H1 (cell line): ENCODE measurements around the gene AATK.

ENCODE experiments used
- ATF3 ChIP-seq: IDR thresholded peaks from 2 replicates; pipeline ENCODE4 v1.6.1; 2011; ENCODE audit warnings: low read depth, mild to moderate bottlenecking, low read length; ENCODE audit not compliant: insufficient read depth
- BACH1 ChIP-seq: IDR thresholded peaks from 2 replicates; pipeline ENCODE4 v1.6.1; 2012; ENCODE audit warnings: low read length, improper control_type of control experiment
- BRCA1 ChIP-seq: IDR thresholded peaks from 2 replicates; pipeline ENCODE4 v1.6.1; 2012; ENCODE audit warnings: low read depth, low read length, improper control_type of control experiment
- CBX8 ChIP-seq: fragments of 300-800, 300-1000 bp; sonication (generic); IDR thresholded peaks from 2 replicates; pipeline ENCODE4 v1.7.1; 2016; ENCODE audit warnings: low read depth, low read length, borderline replicate concordance
- CHD1 ChIP-seq: IDR thresholded peaks from 2 replicates; pipeline ENCODE4 v1.6.1; 2012; ENCODE audit warnings: low read depth, low read length, improper control_type of control experiment
- CTCF ChIP-seq, 3 experiments: IDR thresholded peaks; 1 replicate in 2 of 3; 2 replicates in 1 of 3; pipeline versions ENCODE4 v1.5.1 to v1.6.1; 2011; ENCODE audit warnings: low read length in 3 of 3, mild to moderate bottlenecking in 3 of 3, inconsistent platforms in 2 of 3, low read depth in 1 of 3, moderate library complexity in 1 of 3; ENCODE audit not compliant: insufficient read depth in 1 of 3; ENCODE audit errors: control extremely low read depth in 1 of 3
- RFX5 ChIP-seq: IDR thresholded peaks from 2 replicates; pipeline ENCODE4 v1.6.1; 2011; ENCODE audit warnings: low read depth, low read length, improper control_type of control experiment, borderline replicate concordance
- USF2 ChIP-seq: IDR thresholded peaks from 2 replicates; pipeline ENCODE4 v1.6.1; 2011; ENCODE audit warnings: low read length, improper control_type of control experiment

GRCh38 chr17:81179861-81180260 is 13.8 kb upstream of the AATK start:
- TF ChIP-seq CBX8: no peak
- no peak for TF ChIP-seq CTCF (IDR thresholded peaks at IDR 0.05; ENCODE audit: control extremely low read depth in 1 of 3, insufficient read depth in 1 of 3, low read depth in 1 of 3, low read length in 3 of 3)
- no peak for TF ChIP-seq RFX5
- no peak for TF ChIP-seq CHD1
- no peak for TF ChIP-seq ATF3
- no peak for TF ChIP-seq BACH1
- no peak for TF ChIP-seq BRCA1
- no peak for TF ChIP-seq USF2
